B cell (primary cell): ENCODE results near the gene ZCRB1. TPM values are rescaled to one million over a fixed set of nuclear protein-coding genes. Genes with fewer than 3 reads are reported as not detected.

ENCODE experiments used
- ATAC-seq: fragments of 200-7000 bp; cut with Tn5 transposase; one replicate; pipeline ENCODE4 v1.10.0; 2021; ENCODE audit warnings: low read depth, mild to moderate bottlenecking, moderate number of reproducible peaks, moderate library complexity
- CTCF ChIA-PET: fragments of 350-600 bp; sonication (Branson Sonifier 250); formaldehyde crosslinking; loops from one replicate; lab custom pipeline; 2021; ENCODE audit warnings: antibody characterized with exemption, inconsistent platforms; lab: Charles Lee
- POLR2A ChIA-PET: fragments of 350-600 bp; sonication (Branson Sonifier 250); formaldehyde crosslinking; loops from one replicate; lab custom pipeline; 2021; ENCODE audit warnings: antibody characterized with exemption; lab: Charles Lee
- DNase-seq: peaks from one replicate; pipeline ENCODE4 v3.0.0; 2013
- H2AFZ ChIP-seq: 2 replicates; pipeline ENCODE4 v1.6.1; 2012; ENCODE audit warnings: mild to moderate bottlenecking, low read depth, low read length; ENCODE audit not compliant: insufficient read depth, poor library complexity, severe bottlenecking
- H3K27ac ChIP-seq, 2 donors: 1 replicate in 1 of 2; 2 replicates in 1 of 2; pipeline ENCODE4 v1.5.1; 2012 to 2013; ENCODE audit warnings: low read length in 2 of 2, mild to moderate bottlenecking in 2 of 2, moderate library complexity in 1 of 2
- H3K27me3 ChIP-seq, 4 experiments: fragments of 200-600 bp in 1 of 4; sonication (generic) in 1 of 4; replicated peaks in 1 of 4; 1 replicate in 2 of 4; 2 replicates in 2 of 4; pipeline versions ENCODE4 v1.6.1 to v1.7.0; 2013 to 2016; ENCODE audit warnings: low read length in 3 of 4, mild to moderate bottlenecking in 2 of 4, mixed read lengths in 1 of 4, moderate library complexity in 1 of 4; ENCODE audit not compliant: insufficient read depth in 4 of 4, control insufficient read depth in 3 of 4; ENCODE audit errors: control extremely low read depth in 1 of 4
- H3K36me3 ChIP-seq, 2 experiments: replicated peaks in 1 of 2; 1 replicate in 1 of 2; 2 replicates in 1 of 2; pipeline versions ENCODE4 v1.6.1 to v1.7.1; 2013; ENCODE audit warnings: low read length in 1 of 2; ENCODE audit not compliant: insufficient read depth in 2 of 2, control insufficient read depth in 1 of 2; ENCODE audit errors: control extremely low read depth in 1 of 2, extremely low read depth in 1 of 2
- H3K4me1 ChIP-seq, 2 donors: fragments of 200-600 bp in 1 of 2; sonication (generic) in 1 of 2; 1 replicate in 1 of 2; 2 replicates in 1 of 2; pipeline versions ENCODE4 v1.5.1 to v1.6.1; 2013 to 2017; ENCODE audit warnings: low read length in 2 of 2; ENCODE audit not compliant: control insufficient read depth in 2 of 2, insufficient read depth in 2 of 2
- H3K4me2 ChIP-seq: replicated peaks from 2 replicates; pipeline ENCODE3; 2012; ENCODE audit warnings: mild to moderate bottlenecking, low read depth, low read length; ENCODE audit not compliant: poor library complexity, severe bottlenecking
- H3K4me3 ChIP-seq, 5 experiments: fragments of 200-600 bp in 1 of 5; sonication (generic) in 1 of 5; 1 replicate in 3 of 5; 2 replicates in 2 of 5; pipeline versions ENCODE4 v1.5.1 to v1.7.0; 2011 to 2016; ENCODE audit warnings: low read length in 4 of 5, mild to moderate bottlenecking in 4 of 5, low read depth in 2 of 5, control low read depth in 1 of 5, moderate library complexity in 1 of 5; ENCODE audit not compliant: insufficient read depth in 1 of 5; ENCODE audit errors: control extremely low read depth in 1 of 5, extremely low read depth in 1 of 5
- H3K79me2 ChIP-seq: fragments of 200-600 bp; sonication (generic); one replicate; pipeline ENCODE4 v1.6.0; 2016; ENCODE audit warnings: low read length; ENCODE audit not compliant: control insufficient read depth, insufficient read depth
- H3K9ac ChIP-seq: fragments of 200-600 bp; sonication (generic); 2 replicates; pipeline ENCODE4 v1.6.1; 2017; ENCODE audit warnings: mild to moderate bottlenecking, low read length, moderate library complexity
- H3K9me3 ChIP-seq, 3 donors: one replicate each; pipeline versions ENCODE4 v1.6.1 to v1.7.1; 2013; ENCODE audit warnings: low read length in 2 of 3; ENCODE audit not compliant: control insufficient read depth in 2 of 3, insufficient read depth in 1 of 3; ENCODE audit errors: control extremely low read depth in 1 of 3
- H4K20me1 ChIP-seq: 2 replicates; pipeline ENCODE4 v1.6.0; 2012; ENCODE audit warnings: mild to moderate bottlenecking, low read length; ENCODE audit not compliant: insufficient read depth, control insufficient read depth, poor library complexity, severe bottlenecking
- H3K27ac Mint-ChIP-seq: one replicate; pipeline ENCODE4 v1.8.0; 2021; ENCODE audit warnings: mixed read lengths
- H3K27me3 Mint-ChIP-seq: one replicate; pipeline ENCODE4 v1.8.0; 2021; ENCODE audit warnings: mixed read lengths
- H3K4me1 Mint-ChIP-seq: one replicate; pipeline ENCODE4 v1.8.0; 2021; ENCODE audit warnings: mixed read lengths
- H3K4me3 Mint-ChIP-seq: one replicate; pipeline ENCODE4 v1.8.0; 2021; ENCODE audit warnings: mixed read lengths
- H3K9me3 Mint-ChIP-seq: one replicate; pipeline ENCODE4 v1.8.0; 2022; ENCODE audit warnings: mixed read lengths; ENCODE audit not compliant: insufficient read depth
- CTCF ChIP-seq: fragments of 200-600 bp; IDR thresholded peaks from one replicate; pipeline ENCODE4 v1.8.0; 2022; ENCODE audit warnings: antibody characterized with exemption, mild to moderate bottlenecking
- EZH2 ChIP-seq: IDR thresholded peaks from 2 replicates; pipeline ENCODE4 v1.6.1; 2012; ENCODE audit warnings: borderline replicate concordance, low read depth, mild to moderate bottlenecking, moderate library complexity, low read length; ENCODE audit not compliant: insufficient read depth, poor library complexity, severe bottlenecking
- WGBS: methylation state at CpG from one replicate; pipeline ENCODE4 v1.1.5; 2013; ENCODE audit warnings: missing lambda C conversion rate; ENCODE audit not compliant: insufficient coverage; 5-methylcytosine and 5-hydroxymethylcytosine counted together
- intact Hi-C: fragments of 100-400 bp; cut with micrococcal nuclease; formaldehyde crosslinking; loops from one replicate; pipeline ENCODE4 v1.10.0; 2022
- polyA plus RNA-seq: library from polyadenylated mRNA; depleted of rRNA; stranded (reverse); fragments of >200 nt; gene quantifications from 2 replicates; pipeline ENCODE4 v1.2.3, GENCODE V29; 2012
- total RNA-seq, 2 donors: library from RNA; stranded (reverse); fragments of 120-200 nt in 1 of 2; gene quantifications; 1 replicate in 1 of 2; 2 replicates in 1 of 2; pipeline versions ENCODE4 v1.2.3 to v1.2.4, GENCODE V29; 2013 to 2022

The ZCRB1 gene
- total and polyA plus RNA-seq, 2 donors (not counting 1 experiment from before 2014, with no cell fraction given): 9.8 to 23.2 TPM

DNA sequence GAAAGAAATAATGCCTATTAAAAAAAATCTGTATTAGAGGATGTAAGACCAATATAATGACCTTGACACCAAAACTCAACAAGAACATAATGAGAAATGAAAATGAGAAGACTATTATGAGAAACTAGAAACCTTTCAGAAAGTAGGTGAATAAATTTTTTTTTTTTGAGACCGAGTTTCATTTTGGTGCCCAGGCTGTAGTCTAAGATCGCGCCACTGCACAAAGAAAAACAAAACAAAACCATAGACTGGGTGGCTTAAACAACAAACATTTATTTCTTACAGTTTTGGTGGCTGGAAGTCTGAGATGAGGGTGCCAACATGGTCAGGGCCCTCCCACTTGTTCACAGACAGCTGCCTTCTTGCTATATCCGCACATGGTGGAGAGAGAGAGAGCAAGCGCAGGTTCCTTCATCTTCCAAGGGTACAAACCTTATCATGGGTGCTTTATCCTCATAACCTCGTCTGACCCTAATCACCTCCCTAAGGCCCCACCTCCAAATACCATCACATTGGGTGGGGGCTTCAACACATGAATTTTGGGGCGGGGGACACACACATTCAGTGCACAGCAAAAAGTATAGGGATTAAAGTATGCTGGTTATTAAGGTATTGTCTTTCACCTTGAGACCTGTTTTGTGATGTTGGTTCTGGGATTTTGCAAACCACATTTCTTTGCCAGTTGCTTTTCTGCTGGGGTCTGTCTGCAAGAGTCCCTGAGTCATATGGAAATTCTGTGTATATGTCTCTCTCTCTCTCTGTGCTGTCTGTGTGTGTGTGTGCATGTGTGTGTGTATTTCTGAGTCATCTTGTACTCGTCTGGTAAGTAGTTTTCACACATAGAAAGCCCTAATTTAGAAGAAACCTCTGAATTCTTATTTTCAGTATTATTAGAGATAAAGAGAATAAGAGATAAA lies 26.2 kb downstream of the ZCRB1 start:
- CTCF ChIA-PET: interaction anchor here (0.7 kb wide), 2 partner anchors 26 to 65 kb away, joined by 3 read pairs; no protein-coding TSS in a partner anchor
- POLR2A ChIA-PET: no interaction called here
- H3K4me1 Mint-ChIP-seq: peaks cover 6% of the 10 kb centered on the region
- Histone ChIP-seq H3K36me3 (no peaks in the 10 kb centered on the region), H3K4me1 (no peaks in the 10 kb centered on the region), H3K79me2 (no peaks in the 10 kb centered on the region), H3K4me3 (no peak overlapping the region), H4K20me1 (no peaks in the 10 kb centered on the region), H3K4me2 (no peak overlapping the region), H3K9me3 (peaks cover 0 to 17% (median 2%) of the 10 kb centered on the region in 3 donors), H2AFZ (peak overlapping the region; percentile 30), H3K9ac (no peak overlapping the region), H3K27me3 (no peaks in the 10 kb centered on the region), H3K27ac (no peak overlapping the region)
- no peaks in the 10 kb centered on the region for H3K27me3 Mint-ChIP-seq
- intact Hi-C loops: no loop called here
- no peak for TF ChIP-seq CTCF
- no peak for TF ChIP-seq EZH2
- no peak for DNase-seq
- H3K9me3 Mint-ChIP-seq: no peaks in the 10 kb centered on the region
- whole genome bisulfite sequencing: 20% methylated on average over 1 of the region's 8 CpGs
- peak overlapping the region; percentile 23 for H3K4me3 Mint-ChIP-seq
- no peak overlapping the region for H3K27ac Mint-ChIP-seq
- ATAC-seq: no peak

DNA sequence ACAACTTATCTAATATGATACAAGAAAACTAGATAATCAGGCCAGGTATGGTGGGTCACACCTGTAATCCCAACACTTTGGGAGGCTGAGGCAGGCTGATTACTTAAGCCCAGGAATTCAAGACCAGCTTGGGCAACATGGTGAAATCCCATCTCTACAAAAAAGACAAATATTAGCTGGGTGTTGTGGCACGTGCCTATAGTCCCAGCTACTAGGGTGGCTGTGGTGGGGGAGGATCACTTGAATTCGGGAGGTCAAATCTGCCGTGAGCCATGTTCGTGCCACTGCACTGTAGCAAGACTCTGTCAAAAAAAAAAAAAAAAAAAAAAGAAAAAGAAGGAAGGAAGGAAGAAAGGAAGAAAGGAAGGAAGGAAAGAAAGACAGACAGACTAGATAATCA lies 27.0 kb downstream of the ZCRB1 start:
- no peaks in the 10 kb centered on the region for H3K4me1 ChIP-seq
- no peak overlapping the region for H2AFZ ChIP-seq
- H3K9ac ChIP-seq: no peak overlapping the region
- no peaks in the 10 kb centered on the region for H3K27me3 ChIP-seq
- no peak for DNase-seq
- H3K4me3 ChIP-seq: no peak overlapping the region
- H3K27ac Mint-ChIP-seq: no peak overlapping the region
- ATAC-seq: no peak
- POLR2A ChIA-PET: no interaction called here
- no peaks in the 10 kb centered on the region for H3K36me3 ChIP-seq
- H3K4me2 ChIP-seq: no peak overlapping the region
- no peaks in the 10 kb centered on the region for H3K27me3 Mint-ChIP-seq
- H3K9me3 Mint-ChIP-seq: no peaks in the 10 kb centered on the region
- WGBS: no CpG with 5 or more reads among the region's 4 CpGs
- CTCF ChIA-PET: interaction anchor here (0.7 kb wide), 2 partner anchors 26 to 64 kb away, joined by 3 read pairs; no protein-coding TSS in a partner anchor
- H4K20me1 ChIP-seq: no peaks in the 10 kb centered on the region
- intact Hi-C loops: no loop called here
- TF ChIP-seq EZH2: no peak
- TF ChIP-seq CTCF: no peak
- H3K4me3 Mint-ChIP-seq: no peak overlapping the region
- peaks cover 0 to 17% (median 2%) of the 10 kb centered on the region in 3 donors for H3K9me3 ChIP-seq
- H3K27ac ChIP-seq: no peak overlapping the region
- H3K4me1 Mint-ChIP-seq: peaks cover 6% of the 10 kb centered on the region
- no peaks in the 10 kb centered on the region for H3K79me2 ChIP-seq
